Liver (tissue), 3 donors: Measurements from ENCODE around the gene CMC2.

Source experiments
- JUND ChIP-seq, 2 donors: IDR thresholded peaks; 2 replicates each; pipeline ENCODE4 v1.6.1; 2016; ENCODE audit warnings: antibody characterized with exemption in 2 of 2
- NR2F2 ChIP-seq: IDR thresholded peaks from 2 replicates; pipeline ENCODE4 v1.6.1; 2016; ENCODE audit warnings: antibody characterized with exemption
- RXRA ChIP-seq, 2 donors: IDR thresholded peaks; 2 replicates each; pipeline ENCODE4 v1.6.1; 2017 to 2018; ENCODE audit warnings: antibody characterized with exemption in 2 of 2, mild to moderate bottlenecking in 1 of 2
- YY1 ChIP-seq: IDR thresholded peaks from 2 replicates; pipeline ENCODE4 v1.6.1; 2016; ENCODE audit warnings: antibody characterized with exemption, mild to moderate bottlenecking
- TF ChIP-seq, protein P1 (sequence below): IDR thresholded peaks from 2 replicates; pipeline ENCODE4 v1.6.1; 2016; ENCODE audit warnings: antibody characterized with exemption
- TF ChIP-seq, protein P2 (sequence below): fragments of 150-350 bp; IDR thresholded peaks from 2 replicates; pipeline ENCODE4 v1.5.1; 2017; ENCODE audit warnings: improper control_type of control experiment, low read depth, low read length; ENCODE audit not compliant: missing input control
- TF ChIP-seq, protein P3 (sequence below): IDR thresholded peaks from 2 replicates; pipeline ENCODE4 v1.6.1; 2016; ENCODE audit warnings: antibody characterized with exemption, mild to moderate bottlenecking
- donor health status: healthy.
- donor health status: healthy.

DNA sequence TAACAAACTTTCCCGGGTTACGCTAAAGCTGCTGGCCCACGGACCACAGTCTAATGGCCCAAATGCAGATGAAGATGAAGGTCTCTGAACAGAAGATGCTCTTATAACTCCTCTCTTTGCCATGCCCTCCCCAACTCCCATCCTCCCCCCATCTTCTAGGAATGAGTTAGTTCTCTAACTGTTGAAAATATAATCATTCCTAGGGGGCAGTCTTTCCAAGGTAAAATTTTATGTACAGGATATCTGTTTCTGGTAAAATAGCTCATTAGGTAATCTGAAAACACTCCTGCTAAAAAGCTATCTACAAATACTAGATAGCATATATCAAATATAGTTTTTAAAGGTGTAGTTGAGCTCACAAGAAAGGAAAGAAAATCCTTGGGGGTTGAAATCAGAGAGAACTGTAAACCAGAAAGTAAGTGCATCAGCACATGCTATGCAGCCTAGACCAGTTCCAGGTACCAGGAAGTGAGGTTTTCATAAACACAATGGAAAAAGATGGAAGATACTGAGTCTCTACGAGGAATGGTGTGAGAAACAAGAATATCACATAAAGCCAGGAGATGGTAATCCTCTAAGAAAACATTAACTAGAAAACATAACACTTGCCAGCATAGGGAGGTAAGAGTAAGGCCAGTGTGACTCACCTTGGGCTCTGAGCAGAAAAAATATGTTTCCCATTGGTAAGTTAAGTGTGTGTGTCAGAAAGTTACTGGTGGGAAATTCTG is 38.1 kb downstream of the CMC2 start:
- no peak for TF ChIP-seq YY1
- TF ChIP-seq, protein P1, sequence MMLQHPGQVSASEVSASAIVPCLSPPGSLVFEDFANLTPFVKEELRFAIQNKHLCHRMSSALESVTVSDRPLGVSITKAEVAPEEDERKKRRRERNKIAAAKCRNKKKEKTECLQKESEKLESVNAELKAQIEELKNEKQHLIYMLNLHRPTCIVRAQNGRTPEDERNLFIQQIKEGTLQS = no peak
- TF ChIP-seq, protein P2, sequence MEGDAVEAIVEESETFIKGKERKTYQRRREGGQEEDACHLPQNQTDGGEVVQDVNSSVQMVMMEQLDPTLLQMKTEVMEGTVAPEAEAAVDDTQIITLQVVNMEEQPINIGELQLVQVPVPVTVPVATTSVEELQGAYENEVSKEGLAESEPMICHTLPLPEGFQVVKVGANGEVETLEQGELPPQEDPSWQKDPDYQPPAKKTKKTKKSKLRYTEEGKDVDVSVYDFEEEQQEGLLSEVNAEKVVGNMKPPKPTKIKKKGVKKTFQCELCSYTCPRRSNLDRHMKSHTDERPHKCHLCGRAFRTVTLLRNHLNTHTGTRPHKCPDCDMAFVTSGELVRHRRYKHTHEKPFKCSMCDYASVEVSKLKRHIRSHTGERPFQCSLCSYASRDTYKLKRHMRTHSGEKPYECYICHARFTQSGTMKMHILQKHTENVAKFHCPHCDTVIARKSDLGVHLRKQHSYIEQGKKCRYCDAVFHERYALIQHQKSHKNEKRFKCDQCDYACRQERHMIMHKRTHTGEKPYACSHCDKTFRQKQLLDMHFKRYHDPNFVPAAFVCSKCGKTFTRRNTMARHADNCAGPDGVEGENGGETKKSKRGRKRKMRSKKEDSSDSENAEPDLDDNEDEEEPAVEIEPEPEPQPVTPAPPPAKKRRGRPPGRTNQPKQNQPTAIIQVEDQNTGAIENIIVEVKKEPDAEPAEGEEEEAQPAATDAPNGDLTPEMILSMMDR = no peak
- no peak for TF ChIP-seq RXRA (IDR thresholded peaks at IDR 0.05)
- TF ChIP-seq, protein P3, sequence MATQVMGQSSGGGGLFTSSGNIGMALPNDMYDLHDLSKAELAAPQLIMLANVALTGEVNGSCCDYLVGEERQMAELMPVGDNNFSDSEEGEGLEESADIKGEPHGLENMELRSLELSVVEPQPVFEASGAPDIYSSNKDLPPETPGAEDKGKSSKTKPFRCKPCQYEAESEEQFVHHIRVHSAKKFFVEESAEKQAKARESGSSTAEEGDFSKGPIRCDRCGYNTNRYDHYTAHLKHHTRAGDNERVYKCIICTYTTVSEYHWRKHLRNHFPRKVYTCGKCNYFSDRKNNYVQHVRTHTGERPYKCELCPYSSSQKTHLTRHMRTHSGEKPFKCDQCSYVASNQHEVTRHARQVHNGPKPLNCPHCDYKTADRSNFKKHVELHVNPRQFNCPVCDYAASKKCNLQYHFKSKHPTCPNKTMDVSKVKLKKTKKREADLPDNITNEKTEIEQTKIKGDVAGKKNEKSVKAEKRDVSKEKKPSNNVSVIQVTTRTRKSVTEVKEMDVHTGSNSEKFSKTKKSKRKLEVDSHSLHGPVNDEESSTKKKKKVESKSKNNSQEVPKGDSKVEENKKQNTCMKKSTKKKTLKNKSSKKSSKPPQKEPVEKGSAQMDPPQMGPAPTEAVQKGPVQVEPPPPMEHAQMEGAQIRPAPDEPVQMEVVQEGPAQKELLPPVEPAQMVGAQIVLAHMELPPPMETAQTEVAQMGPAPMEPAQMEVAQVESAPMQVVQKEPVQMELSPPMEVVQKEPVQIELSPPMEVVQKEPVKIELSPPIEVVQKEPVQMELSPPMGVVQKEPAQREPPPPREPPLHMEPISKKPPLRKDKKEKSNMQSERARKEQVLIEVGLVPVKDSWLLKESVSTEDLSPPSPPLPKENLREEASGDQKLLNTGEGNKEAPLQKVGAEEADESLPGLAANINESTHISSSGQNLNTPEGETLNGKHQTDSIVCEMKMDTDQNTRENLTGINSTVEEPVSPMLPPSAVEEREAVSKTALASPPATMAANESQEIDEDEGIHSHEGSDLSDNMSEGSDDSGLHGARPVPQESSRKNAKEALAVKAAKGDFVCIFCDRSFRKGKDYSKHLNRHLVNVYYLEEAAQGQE = no peak
- TF ChIP-seq JUND (IDR thresholded peaks at IDR 0.05) = peak; percentile 15 to 67
- TF ChIP-seq NR2F2 = no peak
